Body of pancreas (tissue), 4 donors: ENCODE results near the gene PLCB1. TPM values are rescaled to one million over a fixed set of nuclear protein-coding genes. Genes with fewer than 3 reads are reported as not detected.
"Not testable (repeated sequence)": the region's sequence is repeated elsewhere in the genome, so short reads cannot be mapped to it uniquely, and the experiment has no call there.

Source experiments
- ATAC-seq: fragments of 150-250 bp; one replicate; pipeline ENCODE4 v1.9.1; 2016
- DNase-seq, 4 donors: peaks; one replicate each; pipeline ENCODE4 v3.0.0-alpha.2; 2019
- H3K27ac ChIP-seq, 4 donors: fragments of 200-600 bp; sonication (generic); 1 replicate in 3 of 4; 2 replicates in 1 of 4; pipeline versions ENCODE4 v1.5.1 to v1.6.1; 2016 to 2019; ENCODE audit warnings: mild to moderate bottlenecking in 1 of 4, mixed read lengths in 1 of 4, moderate library complexity in 1 of 4
- H3K27me3 ChIP-seq, 2 donors: fragments of 200-600 bp; sonication (generic); one replicate each; pipeline ENCODE4 v1.6.0; 2016; ENCODE audit warnings: mild to moderate bottlenecking in 1 of 2
- H3K36me3 ChIP-seq, 2 donors: fragments of 200-600 bp; sonication (generic); replicated peaks in 1 of 2; 2 replicates each; pipeline ENCODE4 v1.5.1; 2016; ENCODE audit warnings: low read depth in 2 of 2; ENCODE audit not compliant: insufficient read depth in 1 of 2
- H3K4me1 ChIP-seq: fragments of 200-600 bp; sonication (generic); one replicate; pipeline ENCODE4 v1.6.0; 2016
- H3K4me3 ChIP-seq, 2 donors: fragments of 200-600 bp; sonication (generic); 1 replicate in 1 of 2; 2 replicates in 1 of 2; pipeline ENCODE4 v1.5.1; 2016 to 2019
- H3K9me3 ChIP-seq, 3 donors: fragments of 200-600 bp; sonication (generic); 1 replicate in 2 of 3; 2 replicates in 1 of 3; pipeline ENCODE4 v1.5.1; 2016
- POLR2A ChIP-seq, 3 donors: fragments of 450-650 bp; IDR thresholded peaks; one replicate each; pipeline ENCODE4 v1.6.1; 2016; ENCODE audit warnings: antibody characterized with exemption in 3 of 3, mild to moderate bottlenecking in 2 of 3
- WGBS, 2 donors: methylation state at CpG; one replicate each; pipeline ENCODE4 v1.1.5; 2017; 5-methylcytosine and 5-hydroxymethylcytosine counted together
- intact Hi-C: fragments of 100-400 bp; cut with DNase I; formaldehyde crosslinking; loops from one replicate; pipeline ENCODE4 v1.15.1; 2023
- total RNA-seq, 2 donors: library from RNA; depleted of rRNA; stranded (reverse); fragments of >200 nt; gene quantifications; one replicate each; pipeline ENCODE4 v1.1.0, GENCODE V29; 2016
- TF ChIP-seq, protein P1 (sequence below), 7 experiments: fragments of 450-650 bp in 4 of 7; fragments of 200-600 bp in 3 of 7; sonication (generic) in 3 of 7; IDR thresholded peaks; one replicate each; pipeline ENCODE4 v1.5.1; 2016 to 2019; ENCODE audit warnings: antibody characterized with exemption in 7 of 7

Gene PLCB1
- total RNA-seq, 2 donors from 2014 or later = 32.9 to 46.1 TPM

DNA sequence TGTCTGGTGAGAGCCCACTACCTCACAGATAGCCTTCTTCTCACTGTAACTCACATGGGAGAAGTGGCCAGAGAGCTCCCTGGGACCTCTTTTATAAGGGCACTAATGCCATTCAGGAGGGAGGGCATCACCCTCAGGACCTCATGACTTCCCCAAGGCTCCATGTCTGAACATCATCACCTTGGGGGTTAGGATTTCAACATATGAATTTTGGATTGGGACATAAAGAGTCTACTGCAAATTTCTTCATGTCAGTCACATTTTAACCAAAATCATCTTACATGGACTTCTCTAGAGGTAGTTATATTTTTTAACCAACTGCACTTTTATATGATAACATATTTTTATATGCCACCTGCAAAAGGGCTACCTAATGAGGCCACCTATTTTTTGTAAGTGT is 324.7 kb downstream of the PLCB1 start:
- intact Hi-C loops = no loop called here
- no peak overlapping the region for H3K27ac ChIP-seq
- no peaks in the 10 kb centered on the region for H3K36me3 ChIP-seq
- TF ChIP-seq, protein P1, sequence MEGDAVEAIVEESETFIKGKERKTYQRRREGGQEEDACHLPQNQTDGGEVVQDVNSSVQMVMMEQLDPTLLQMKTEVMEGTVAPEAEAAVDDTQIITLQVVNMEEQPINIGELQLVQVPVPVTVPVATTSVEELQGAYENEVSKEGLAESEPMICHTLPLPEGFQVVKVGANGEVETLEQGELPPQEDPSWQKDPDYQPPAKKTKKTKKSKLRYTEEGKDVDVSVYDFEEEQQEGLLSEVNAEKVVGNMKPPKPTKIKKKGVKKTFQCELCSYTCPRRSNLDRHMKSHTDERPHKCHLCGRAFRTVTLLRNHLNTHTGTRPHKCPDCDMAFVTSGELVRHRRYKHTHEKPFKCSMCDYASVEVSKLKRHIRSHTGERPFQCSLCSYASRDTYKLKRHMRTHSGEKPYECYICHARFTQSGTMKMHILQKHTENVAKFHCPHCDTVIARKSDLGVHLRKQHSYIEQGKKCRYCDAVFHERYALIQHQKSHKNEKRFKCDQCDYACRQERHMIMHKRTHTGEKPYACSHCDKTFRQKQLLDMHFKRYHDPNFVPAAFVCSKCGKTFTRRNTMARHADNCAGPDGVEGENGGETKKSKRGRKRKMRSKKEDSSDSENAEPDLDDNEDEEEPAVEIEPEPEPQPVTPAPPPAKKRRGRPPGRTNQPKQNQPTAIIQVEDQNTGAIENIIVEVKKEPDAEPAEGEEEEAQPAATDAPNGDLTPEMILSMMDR (IDR thresholded peaks at IDR 0.05) = no peak
- no peak for TF ChIP-seq POLR2A (IDR thresholded peaks at IDR 0.05)
- H3K4me3 ChIP-seq = no peak overlapping the region
- ATAC-seq (no peak), DNase-seq (no peak)
- H3K4me1 ChIP-seq = no peaks in the 10 kb centered on the region
- H3K9me3 ChIP-seq = no peaks in the 10 kb centered on the region
- no peaks in the 10 kb centered on the region for H3K27me3 ChIP-seq

DNA sequence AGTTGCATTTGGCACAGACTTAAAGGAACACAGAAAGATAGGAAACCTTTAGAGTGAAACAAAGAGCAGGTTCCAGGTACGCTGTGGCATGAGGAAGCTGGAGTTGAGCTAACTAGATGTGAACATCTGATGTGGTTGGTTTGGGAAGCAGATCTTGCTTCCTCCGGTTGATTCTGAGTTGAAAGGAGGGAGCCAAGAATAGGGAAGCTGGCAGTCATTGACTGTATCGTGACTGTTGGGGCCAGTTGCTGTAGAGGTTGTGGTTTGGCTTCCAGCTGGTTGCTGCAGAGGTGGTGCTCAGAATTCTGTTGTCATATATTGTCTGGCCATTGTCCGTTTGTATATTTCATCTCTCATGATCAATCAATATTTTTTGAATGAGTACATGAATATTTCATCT is 325.9 kb downstream of the PLCB1 start:
- Histone ChIP-seq H3K9me3 (no peaks in the 10 kb centered on the region), H3K27me3 (no peaks in the 10 kb centered on the region), H3K36me3 (no peaks in the 10 kb centered on the region), H3K27ac (no peak overlapping the region), H3K4me1 (no peaks in the 10 kb centered on the region), H3K4me3 (no peak overlapping the region)
- TF ChIP-seq, protein P1 (IDR thresholded peaks at IDR 0.05) = no peak
- no peak for TF ChIP-seq POLR2A (IDR thresholded peaks at IDR 0.05)
- DNase-seq = peak in 1 of 4 donors; percentile 14
- intact Hi-C loops = no loop called here
- WGBS, 2 donors = 64 to 80% methylated on average over 4 of the region's 4 CpGs
- no peak for ATAC-seq

DNA sequence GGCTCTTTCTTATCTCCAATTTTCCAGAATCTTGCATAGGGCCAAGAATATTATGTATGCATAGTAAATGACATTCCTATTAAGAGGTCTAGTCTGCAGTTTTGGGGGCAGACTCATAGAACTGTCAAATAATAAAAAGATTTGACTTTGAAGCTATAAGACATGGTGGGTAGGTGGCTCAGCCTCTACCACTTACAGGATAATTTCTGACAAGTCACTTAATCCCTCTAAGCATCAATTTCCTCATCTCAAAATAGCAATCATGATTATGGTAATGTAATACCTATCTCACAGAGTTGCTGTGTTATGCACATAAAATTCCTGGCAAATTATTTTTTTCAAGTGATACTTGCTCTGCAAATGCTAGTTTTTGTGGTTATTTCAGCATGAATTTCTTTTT is 329.1 kb downstream of the PLCB1 start:
- intact Hi-C loops = no loop called here
- DNase-seq = no peak
- no peak overlapping the region for H3K27ac ChIP-seq
- H3K4me3 ChIP-seq = no peak overlapping the region
- no peak for ATAC-seq
- TF ChIP-seq, protein P1 (IDR thresholded peaks at IDR 0.05) = no peak
- no peak for TF ChIP-seq POLR2A (IDR thresholded peaks at IDR 0.05)
- H3K36me3 ChIP-seq = no peaks in the 10 kb centered on the region
- no peaks in the 10 kb centered on the region for H3K4me1 ChIP-seq
- peaks cover 0 to 4% (median 0%) of the 10 kb centered on the region in 3 donors for H3K9me3 ChIP-seq
- H3K27me3 ChIP-seq = no peaks in the 10 kb centered on the region

DNA sequence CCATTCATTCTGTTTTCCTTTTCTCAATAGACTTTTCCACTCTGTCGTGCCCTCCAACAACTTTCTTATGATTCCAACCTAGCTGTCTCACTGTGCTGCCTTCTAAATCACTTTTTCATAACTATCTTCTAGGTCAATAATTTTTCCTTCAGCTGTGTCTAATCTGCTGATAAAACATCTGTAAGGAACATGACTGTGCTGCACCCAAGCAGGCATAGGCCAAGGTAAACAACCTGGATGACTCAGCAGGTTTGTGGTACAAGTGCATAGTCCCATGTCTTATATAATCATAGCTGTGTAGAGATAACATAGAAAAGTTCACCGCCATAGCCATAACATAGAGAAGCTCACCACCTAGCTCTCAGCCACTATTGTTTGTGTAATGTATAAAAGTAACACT is 332.3 kb downstream of the PLCB1 start:
- peak; percentile 38 for ATAC-seq

DNA sequence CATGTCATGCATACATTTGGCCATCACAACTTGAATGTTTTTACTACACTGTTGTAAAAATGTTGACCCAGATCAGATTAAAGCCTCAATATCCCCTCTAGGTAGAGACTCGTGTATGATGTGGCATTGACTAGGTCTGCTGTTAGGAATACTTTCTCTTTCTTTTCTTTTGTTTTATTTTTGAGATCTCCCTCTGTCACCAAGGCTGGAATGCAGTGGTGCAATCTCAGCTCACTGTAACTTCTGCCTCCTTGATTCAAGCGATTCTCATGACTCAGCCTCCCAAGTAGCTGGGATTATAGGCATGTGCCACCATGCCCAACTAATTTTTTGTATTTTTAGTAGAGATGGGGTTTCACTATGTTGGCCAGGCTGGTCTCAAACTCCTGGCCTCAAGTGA is 334.7 kb downstream of the PLCB1 start:
- 75 to 93% methylated on average over 2 of the region's 2 CpGs for WGBS, 2 donors
- intact Hi-C loops, H3K4me3 ChIP-seq, H3K27ac ChIP-seq, DNase-seq, H3K27me3 ChIP-seq, H3K36me3 ChIP-seq, H3K9me3 ChIP-seq, ATAC-seq, H3K4me1 ChIP-seq: not testable (repeated sequence)

More for the DNA sequence above, 332.3 kb downstream of the PLCB1 start:
- no peaks in the 10 kb centered on the region for H3K36me3 ChIP-seq
- WGBS, 2 donors = 86 to 90% methylated on average over 2 of the region's 2 CpGs
- no peak overlapping the region for H3K27ac ChIP-seq
- no peaks in the 10 kb centered on the region for H3K27me3 ChIP-seq
- H3K4me1 ChIP-seq = no peaks in the 10 kb centered on the region
- H3K9me3 ChIP-seq = peaks cover 0 to 4% (median 0%) of the 10 kb centered on the region in 3 donors
- peak in 1 of 4 donors; percentile 35 for DNase-seq
- intact Hi-C loops = no loop called here
- TF ChIP-seq, protein P1 (IDR thresholded peaks at IDR 0.05) = no peak
- no peak for TF ChIP-seq POLR2A (IDR thresholded peaks at IDR 0.05)
- H3K4me3 ChIP-seq = no peak overlapping the region
